HepG2 (cell line): ENCODE data around the gene PLEKHH1. TPM values are rescaled to one million over a fixed set of nuclear protein-coding genes. Genes with fewer than 3 reads are reported as not detected.

Source experiments
- ATAC-seq: fragments of 200-7000 bp; cut with Tn5 transposase; 3 replicates; pipeline ENCODE4 v1.9.1; 2020; ENCODE audit warnings: mild to moderate bottlenecking, moderate library complexity
- BruUV-seq: library from RNA; stranded (reverse); fragments of 400-500 nt; replicated peaks from 2 replicates; lab custom pipeline; 2021; lab: Mats Ljungman, UMichigan
- CTCF ChIA-PET: fragments of 300-600 bp; formaldehyde crosslinking; extraction: SDS; loops from one replicate; lab custom pipeline; 2021; ENCODE audit warnings: low total read pairs, inconsistent platforms, low intra/inter-chr PET ratio; lab: Yijun Ruan, JAX
- POLR2A ChIA-PET: fragments of 350-600 bp; sonication (Branson Sonifier 250); formaldehyde crosslinking; loops from one replicate; lab custom pipeline; 2020; ENCODE audit warnings: antibody characterized with exemption, inconsistent platforms; lab: Yijun Ruan, JAX
- DNase-seq: peaks from one replicate; pipeline ENCODE4 v3.0.0-alpha.2; 2015; ENCODE audit warnings: low spot score
- FAIRE-seq: peaks from 3 replicates; lab custom pipeline; 2011; peaks lifted over from hg19 to GRCh38; lab: Jason Lieb, UNC
- H2AFZ ChIP-seq: one replicate; pipeline ENCODE4 v1.6.1; 2011; ENCODE audit warnings: low read length, inconsistent platforms
- H3K27ac ChIP-seq: fragments of 300-600 bp; 3 replicates; pipeline ENCODE4 v1.8.0; 2011; ENCODE audit warnings: mixed run types, mild to moderate bottlenecking, mixed read lengths, low read length, inconsistent platforms; ENCODE audit not compliant: insufficient read depth; ENCODE audit errors: extremely low read length
- H3K27me3 ChIP-seq, 2 experiments: fragments of 200-600 bp in 1 of 2; 2 replicates in 1 of 2; 3 replicates in 1 of 2; pipeline versions ENCODE4 v1.6.0 to v1.8.0; 2011; ENCODE audit warnings: low read length in 2 of 2, mild to moderate bottlenecking in 2 of 2, moderate library complexity in 2 of 2, inconsistent platforms in 1 of 2; ENCODE audit not compliant: insufficient read depth in 2 of 2, control insufficient read depth in 1 of 2
- H3K36me3 ChIP-seq, 2 experiments: fragments of 200-600 bp in 1 of 2; replicated peaks in 1 of 2; 2 replicates in 1 of 2; 3 replicates in 1 of 2; pipeline versions ENCODE4 v1.5.1 to v1.8.0; 2011; ENCODE audit warnings: low read length in 2 of 2, inconsistent platforms in 1 of 2; ENCODE audit not compliant: insufficient read depth in 2 of 2, control insufficient read depth in 1 of 2
- H3K4me1 ChIP-seq: 2 replicates; pipeline ENCODE4 v1.5.1; 2012; ENCODE audit warnings: low read length, inconsistent platforms; ENCODE audit not compliant: insufficient read depth
- H3K4me2 ChIP-seq: 2 replicates; pipeline ENCODE4 v1.6.0; 2011; ENCODE audit warnings: low read depth, low read length, inconsistent platforms
- H3K4me3 ChIP-seq, 3 experiments: fragments of 200-600 bp in 1 of 3; sonication (generic), shearing (Covaris generic) in 1 of 3; replicated peaks in 1 of 3; 2 replicates each; pipeline ENCODE4 v1.5.1; 2011 to 2016; ENCODE audit warnings: low read length in 3 of 3, inconsistent platforms in 2 of 3, low read depth in 2 of 3, mild to moderate bottlenecking in 2 of 3, control low read depth in 1 of 3, mixed read lengths in 1 of 3; ENCODE audit not compliant: insufficient read depth in 1 of 3
- H3K79me2 ChIP-seq: one replicate; pipeline ENCODE4 v1.6.1; 2011; ENCODE audit warnings: low read length, inconsistent platforms; ENCODE audit not compliant: insufficient read depth
- H3K9ac ChIP-seq: 2 replicates; pipeline ENCODE4 v1.6.0; 2011; ENCODE audit warnings: mild to moderate bottlenecking, low read depth, low read length, inconsistent platforms; ENCODE audit not compliant: insufficient read depth
- H3K9me3 ChIP-seq: 2 replicates; pipeline ENCODE4 v1.5.1; 2012; ENCODE audit warnings: mild to moderate bottlenecking, low read length
- H4K20me1 ChIP-seq: 2 replicates; pipeline ENCODE4 v1.6.0; 2011; ENCODE audit warnings: inconsistent platforms, mild to moderate bottlenecking, low read length, moderate library complexity; ENCODE audit not compliant: insufficient read depth
- CEBPG ChIP-seq: IDR thresholded peaks from 2 replicates; pipeline ENCODE4 v1.6.1; 2016
- MTERF4 ChIP-seq: sonication (generic); formaldehyde crosslinking; IDR thresholded peaks from 2 replicates; pipeline ENCODE4 v1.8.0; 2023; ENCODE audit warnings: mild to moderate bottlenecking, missing genetic modification reagents
- NFKBIZ ChIP-seq: IDR thresholded peaks from 2 replicates; pipeline ENCODE4 v1.6.1; 2018; ENCODE audit warnings: missing genetic modification reagents, missing compliant biosample characterization
- ONECUT2 ChIP-seq: sonication (generic); formaldehyde crosslinking; IDR thresholded peaks from 2 replicates; pipeline ENCODE4 v1.4.0; 2020; ENCODE audit warnings: missing genetic modification reagents
- TBX3 ChIP-seq: fragments of 450-650 bp; IDR thresholded peaks from 2 replicates; pipeline ENCODE4 v1.6.1; 2017; ENCODE audit warnings: antibody characterized with exemption, mild to moderate bottlenecking, inconsistent platforms, borderline replicate concordance
- ZBTB46 ChIP-seq: sonication (generic); formaldehyde crosslinking; IDR thresholded peaks from 2 replicates; pipeline ENCODE4 v1.4.0; 2020; ENCODE audit warnings: mild to moderate bottlenecking, missing genetic modification reagents, borderline replicate concordance
- ZNF263 ChIP-seq: sonication (generic); formaldehyde crosslinking; IDR thresholded peaks from 2 replicates; pipeline ENCODE4 v1.4.0; 2020; ENCODE audit warnings: missing genetic modification reagents
- ZNF709 ChIP-seq: sonication (generic); formaldehyde crosslinking; IDR thresholded peaks from 2 replicates; pipeline ENCODE4 v1.5.0; 2020; ENCODE audit warnings: mild to moderate bottlenecking, missing genetic modification reagents
- WGBS: methylation state at CpG from one replicate; pipeline ENCODE4 v1.1.6; 2017; ENCODE audit warnings: low lambda C conversion rate; 5-methylcytosine and 5-hydroxymethylcytosine counted together
- in situ Hi-C: cut with HindIII; loops from 2 replicates; pipeline ENCODE4 v1.10.0; 2017; ENCODE audit warnings: low pct_unique_long_range_greater_than_20kb; ENCODE audit not compliant: extremely low pct_ligation_motif_present
- intact Hi-C: fragments of 100-400 bp; cut with micrococcal nuclease; formaldehyde crosslinking; loops from one replicate; pipeline ENCODE4 v1.10.0; 2022; ENCODE audit not compliant: unreplicated experiment
- polyA plus RNA-seq, 8 experiments: library from polyadenylated mRNA; depleted of rRNA in 3 of 8; stranded (reverse) in 7 of 8; unstranded in 1 of 8; fragments of >200 nt; fragmentation: Illumina TruSeq in 4 of 8; extraction: Trizol in 4 of 8; gene quantifications; 2 replicates each; pipeline versions ENCODE4 v1.2.1 to v1.2.3, GENCODE V29; 2011 to 2016; ENCODE audit warnings: low read depth in 4 of 8, missing spikeins in 1 of 8, mixed read lengths in 1 of 8; ENCODE audit not compliant: insufficient read depth in 1 of 8
- total RNA-seq, 5 experiments: library from RNA; depleted of rRNA; stranded (reverse); fragments of >200 nt; fragmentation: Illumina TruSeq; extraction: Trizol; gene quantifications; 2 replicates each; pipeline ENCODE4 v1.2.3, GENCODE V29; 2016; ENCODE audit warnings: low read depth in 1 of 5

Gene PLEKHH1
- total and polyA plus RNA-seq, 2 of the 13 experiments (the other 11 are each of a cell fraction or from before 2014, with no cell fraction given) = 8.6 to 15.8 TPM

GRCh38 chr14:67492538-67492937, 40.6 kb upstream of the PLEKHH1 start:
- intact Hi-C loops = no loop called here
- POLR2A ChIA-PET = no interaction called here
- ATAC-seq = no peak
- no peak overlapping the region for H3K27ac ChIP-seq
- H4K20me1 ChIP-seq = no peaks in the 10 kb centered on the region
- in situ Hi-C loops = no loop called here
- peaks cover 11% of the 10 kb centered on the region for H3K9me3 ChIP-seq
- no peak overlapping the region for H2AFZ ChIP-seq
- peaks cover 8% of the 10 kb centered on the region for H3K4me1 ChIP-seq
- no TSS peak for BruUV-seq
- no peak for FAIRE-seq
- H3K79me2 ChIP-seq = no peaks in the 10 kb centered on the region
- H3K27me3 ChIP-seq = peaks cover 3 to 17% of the 10 kb centered on the region in 2 experiments; a peak in 3 of 5 replicates
- CTCF ChIA-PET = no interaction called here
- no peak for DNase-seq
- H3K36me3 ChIP-seq = no peaks in the 10 kb centered on the region
- no peak overlapping the region for H3K4me3 ChIP-seq
- no peak overlapping the region for H3K4me2 ChIP-seq
- no peak overlapping the region for H3K9ac ChIP-seq
- TF ChIP-seq CEBPG (CRISPR knock-in tag) (no peak), NFKBIZ (no peak), MTERF4 (CRISPR knock-in tag) (no peak), ZNF709 (CRISPR knock-in tag) (no peak), ZNF263 (CRISPR knock-in tag) (no peak), ONECUT2 (CRISPR knock-in tag) (no peak), ZBTB46 (CRISPR knock-in tag) (no peak), TBX3 (no peak)
- TF ChIP-seq, all 625 proteins: peak for 0
- WGBS = 58% methylated on average over 3 of the region's 3 CpGs
